Caco-2 (cell line): ENCODE measurements around the gene TREH. TPM values are rescaled to one million over a fixed set of nuclear protein-coding genes. Genes with fewer than 3 reads are reported as not detected.

Experiments
- BruUV-seq: library from RNA; stranded (reverse); fragments of 400-500 nt; replicated peaks from 2 replicates; lab custom pipeline; 2021; lab: Mats Ljungman, UMichigan
- CTCF ChIA-PET: fragments of 300-600 bp; sonication (Branson Sonifier 250); formaldehyde crosslinking; loops from one replicate; lab custom pipeline; 2022; ENCODE audit warnings: antibody characterized with exemption; lab: Charles Lee
- POLR2A ChIA-PET: fragments of 300-600 bp; sonication (Branson Sonifier 250); formaldehyde crosslinking; loops from one replicate; lab custom pipeline; 2022; ENCODE audit warnings: antibody characterized with exemption; lab: Charles Lee
- DNase-seq, 2 experiments: peaks; one replicate each; pipeline versions ENCODE4 v3.0.0 to v3.0.0-alpha.2; 2020 to 2022
- H3K27me3 ChIP-seq: replicated peaks from 2 replicates; pipeline ENCODE4 v1.6.0; 2011; ENCODE audit warnings: low read length; ENCODE audit not compliant: control insufficient read depth, insufficient read depth
- H3K36me3 ChIP-seq: 2 replicates; pipeline ENCODE4 v1.5.1; 2011; ENCODE audit warnings: low read length; ENCODE audit not compliant: control insufficient read depth, insufficient read depth
- H3K4me1 ChIP-seq: fragments of 250-450 bp; sonication (Bioruptor Pico); 2 replicates; pipeline ENCODE4 v1.5.1; 2020; ENCODE audit warnings: mild to moderate bottlenecking
- H3K4me3 ChIP-seq: 2 replicates; pipeline ENCODE4 v1.5.1; 2011; ENCODE audit warnings: low read depth, mild to moderate bottlenecking, control low read depth, low read length
- H3K9me3 ChIP-seq: fragments of 250-450 bp; sonication (Bioruptor Pico); 2 replicates; pipeline ENCODE4 v1.5.1; 2020; ENCODE audit warnings: mild to moderate bottlenecking, moderate library complexity
- H3K27ac Mint-ChIP-seq: one replicate; pipeline ENCODE4 v1.8.0; 2022; ENCODE audit warnings: mixed read lengths; ENCODE audit not compliant: unreplicated experiment
- H3K27me3 Mint-ChIP-seq: one replicate; pipeline ENCODE4 v1.8.0; 2022; ENCODE audit warnings: mixed read lengths; ENCODE audit not compliant: insufficient read depth, unreplicated experiment
- H3K36me3 Mint-ChIP-seq: one replicate; pipeline ENCODE4 v1.8.0; 2022; ENCODE audit warnings: mild to moderate bottlenecking, mixed read lengths; ENCODE audit not compliant: insufficient read depth, unreplicated experiment
- H3K4me1 Mint-ChIP-seq: one replicate; pipeline ENCODE4 v1.8.0; 2022; ENCODE audit warnings: low read depth, mixed read lengths; ENCODE audit not compliant: unreplicated experiment
- H3K4me3 Mint-ChIP-seq: one replicate; pipeline ENCODE4 v1.8.0; 2022; ENCODE audit warnings: mild to moderate bottlenecking, moderate library complexity, mixed read lengths; ENCODE audit not compliant: unreplicated experiment
- H3K9me3 Mint-ChIP-seq: one replicate; pipeline ENCODE4 v1.8.0; 2022; ENCODE audit warnings: mixed read lengths; ENCODE audit not compliant: unreplicated experiment
- intact Hi-C: fragments of 100-400 bp; cut with micrococcal nuclease; formaldehyde crosslinking; loops from one replicate; pipeline ENCODE4 v1.10.0; 2022; ENCODE audit not compliant: unreplicated experiment
- total RNA-seq: library from RNA; stranded (reverse); gene quantifications from 2 replicates; pipeline ENCODE4 v1.2.3, GENCODE V29; 2022
- TF ChIP-seq, protein P1 (sequence below), 2 experiments: fragments of 200-600 bp in 1 of 2; IDR thresholded peaks; 1 replicate in 1 of 2; 2 replicates in 1 of 2; pipeline versions ENCODE4 v1.5.1 to v1.8.0; 2011 to 2022; ENCODE audit warnings: antibody characterized with exemption in 1 of 2, control low read depth in 1 of 2, inconsistent platforms in 1 of 2, low read depth in 1 of 2, low read length in 1 of 2, mild to moderate bottlenecking in 1 of 2, moderate library complexity in 1 of 2; ENCODE audit not compliant: insufficient read depth in 1 of 2, severe bottlenecking in 1 of 2, unreplicated experiment in 1 of 2

Gene TREH
- total RNA-seq, 1 experiment from 2014 or later: not detected

GRCh38 chr11:118649941-118650340 is 29.5 kb downstream of the TREH start:
- TF ChIP-seq, protein P1, sequence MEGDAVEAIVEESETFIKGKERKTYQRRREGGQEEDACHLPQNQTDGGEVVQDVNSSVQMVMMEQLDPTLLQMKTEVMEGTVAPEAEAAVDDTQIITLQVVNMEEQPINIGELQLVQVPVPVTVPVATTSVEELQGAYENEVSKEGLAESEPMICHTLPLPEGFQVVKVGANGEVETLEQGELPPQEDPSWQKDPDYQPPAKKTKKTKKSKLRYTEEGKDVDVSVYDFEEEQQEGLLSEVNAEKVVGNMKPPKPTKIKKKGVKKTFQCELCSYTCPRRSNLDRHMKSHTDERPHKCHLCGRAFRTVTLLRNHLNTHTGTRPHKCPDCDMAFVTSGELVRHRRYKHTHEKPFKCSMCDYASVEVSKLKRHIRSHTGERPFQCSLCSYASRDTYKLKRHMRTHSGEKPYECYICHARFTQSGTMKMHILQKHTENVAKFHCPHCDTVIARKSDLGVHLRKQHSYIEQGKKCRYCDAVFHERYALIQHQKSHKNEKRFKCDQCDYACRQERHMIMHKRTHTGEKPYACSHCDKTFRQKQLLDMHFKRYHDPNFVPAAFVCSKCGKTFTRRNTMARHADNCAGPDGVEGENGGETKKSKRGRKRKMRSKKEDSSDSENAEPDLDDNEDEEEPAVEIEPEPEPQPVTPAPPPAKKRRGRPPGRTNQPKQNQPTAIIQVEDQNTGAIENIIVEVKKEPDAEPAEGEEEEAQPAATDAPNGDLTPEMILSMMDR (IDR thresholded peaks at IDR 0.05; ENCODE audit: insufficient read depth in 1 of 2, low read depth in 1 of 2, low read length in 1 of 2, severe bottlenecking in 1 of 2, unreplicated experiment in 1 of 2): no peak
- Mint-ChIP-seq H3K4me3 (no peak overlapping the region), H3K9me3 (no peaks in the 10 kb centered on the region), H3K27ac (no peak overlapping the region), H3K27me3 (no peaks in the 10 kb centered on the region), H3K36me3 (peaks cover 68% of the 10 kb centered on the region), H3K4me1 (peaks cover 6% of the 10 kb centered on the region)
- H3K4me1 ChIP-seq: peaks cover 9% of the 10 kb centered on the region
- H3K36me3 ChIP-seq: peaks cover 7% of the 10 kb centered on the region; the same call in 1 of the 2 replicates
- no peak overlapping the region for H3K4me3 ChIP-seq
- BruUV-seq: no TSS peak
- H3K9me3 ChIP-seq: no peaks in the 10 kb centered on the region
- no peaks in the 10 kb centered on the region for H3K27me3 ChIP-seq
- intact Hi-C loops: loop anchor here (10.0 kb wide), 1 partner anchor 505 kb away; no protein-coding TSS in a partner anchor
- ChIA-PET CTCF (no interaction called here), POLR2A (no interaction called here)
- peak; percentile 60 to 71 for DNase-seq

DNA sequence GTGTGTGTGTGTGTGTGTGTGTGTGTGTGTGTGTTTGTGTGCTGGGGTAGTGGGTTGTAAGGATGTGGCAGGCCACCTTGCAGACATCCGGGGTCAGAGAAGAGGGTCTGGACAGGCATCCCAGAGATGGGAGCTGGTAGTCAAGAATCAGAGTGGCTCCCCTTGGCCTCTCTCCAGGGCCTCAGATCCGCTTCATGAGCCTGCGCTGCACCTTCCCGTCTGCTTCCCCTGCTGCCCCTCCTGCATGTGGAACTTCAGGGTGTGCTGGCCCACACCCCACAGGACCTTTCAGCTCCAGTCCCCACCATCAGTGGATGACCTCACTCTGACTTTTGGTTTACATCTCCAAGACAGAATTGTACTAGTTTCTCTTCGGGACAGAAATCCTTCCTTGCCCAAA is 31.2 kb downstream of the TREH start:
- CTCF ChIA-PET: interaction anchor here (0.6 kb wide), 1 partner anchor 9 kb away, joined by 4 read pairs; no protein-coding TSS in a partner anchor
- Histone ChIP-seq H3K4me1 (peaks cover 9% of the 10 kb centered on the region), H3K9me3 (no peaks in the 10 kb centered on the region), H3K4me3 (no peak overlapping the region), H3K27me3 (no peaks in the 10 kb centered on the region), H3K36me3 (peaks cover 14% of the 10 kb centered on the region)
- DNase-seq: no peak
- H3K9me3 Mint-ChIP-seq: no peaks in the 10 kb centered on the region
- POLR2A ChIA-PET: no interaction called here
- no peak overlapping the region for H3K4me3 Mint-ChIP-seq
- intact Hi-C loops: no loop called here
- TF ChIP-seq, protein P1 (IDR thresholded peaks at IDR 0.05; ENCODE audit: insufficient read depth in 1 of 2, low read depth in 1 of 2, low read length in 1 of 2, severe bottlenecking in 1 of 2, unreplicated experiment in 1 of 2): no peak
- peaks cover 6% of the 10 kb centered on the region for H3K4me1 Mint-ChIP-seq
- H3K27me3 Mint-ChIP-seq: no peaks in the 10 kb centered on the region
- peak overlapping the region; percentile 38 for H3K27ac Mint-ChIP-seq
- BruUV-seq: no TSS peak
- H3K36me3 Mint-ChIP-seq: peaks cover 76% of the 10 kb centered on the region

GRCh38 chr11:118646393-118646792 is 33.1 kb downstream of the TREH start:
- POLR2A ChIA-PET: no interaction called here
- H3K27ac Mint-ChIP-seq: no peak overlapping the region
- H3K36me3 ChIP-seq: peaks cover 14% of the 10 kb centered on the region
- intact Hi-C loops: no loop called here
- no peaks in the 10 kb centered on the region for H3K27me3 Mint-ChIP-seq
- H3K36me3 Mint-ChIP-seq: peaks cover 71% of the 10 kb centered on the region
- peaks cover 6% of the 10 kb centered on the region for H3K4me1 Mint-ChIP-seq
- no peaks in the 10 kb centered on the region for H3K9me3 ChIP-seq
- no peak for DNase-seq
- no peak overlapping the region for H3K4me3 Mint-ChIP-seq
- TF ChIP-seq, protein P1 (IDR thresholded peaks at IDR 0.05; ENCODE audit: insufficient read depth in 1 of 2, low read depth in 1 of 2, low read length in 1 of 2, severe bottlenecking in 1 of 2, unreplicated experiment in 1 of 2): no peak
- no peaks in the 10 kb centered on the region for H3K9me3 Mint-ChIP-seq
- no peak overlapping the region for H3K4me3 ChIP-seq
- H3K27me3 ChIP-seq: no peaks in the 10 kb centered on the region
- BruUV-seq: TSS peak; percentile 33
- CTCF ChIA-PET: interaction anchor here (0.6 kb wide), 1 partner anchor 351 kb away, joined by 3 read pairs; the partner anchor contains the start of gene CENATAC
- H3K4me1 ChIP-seq: peaks cover 9% of the 10 kb centered on the region
